ENCODE results near the gene FAM216B.

DNA sequence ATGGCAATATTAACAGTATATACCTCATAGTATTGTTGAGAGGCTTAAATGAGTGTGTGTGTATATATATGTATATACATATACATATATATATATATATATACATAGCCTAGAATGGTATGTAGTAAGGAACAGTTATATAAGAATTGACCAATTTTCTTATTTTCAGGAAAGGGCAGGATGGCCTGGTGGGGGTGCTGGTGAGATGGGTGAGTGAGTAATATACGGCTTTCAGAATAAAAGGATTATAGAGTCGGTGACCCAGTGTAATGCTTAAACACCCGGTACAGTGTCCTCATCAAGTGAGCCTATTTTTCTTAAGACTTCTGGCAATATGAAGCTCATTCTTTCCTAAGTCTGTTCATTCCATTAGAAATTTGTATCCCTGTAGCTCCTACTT lies 11.7 kb upstream of the FAM216B start:
- TF ChIP-seq, protein P1, sequence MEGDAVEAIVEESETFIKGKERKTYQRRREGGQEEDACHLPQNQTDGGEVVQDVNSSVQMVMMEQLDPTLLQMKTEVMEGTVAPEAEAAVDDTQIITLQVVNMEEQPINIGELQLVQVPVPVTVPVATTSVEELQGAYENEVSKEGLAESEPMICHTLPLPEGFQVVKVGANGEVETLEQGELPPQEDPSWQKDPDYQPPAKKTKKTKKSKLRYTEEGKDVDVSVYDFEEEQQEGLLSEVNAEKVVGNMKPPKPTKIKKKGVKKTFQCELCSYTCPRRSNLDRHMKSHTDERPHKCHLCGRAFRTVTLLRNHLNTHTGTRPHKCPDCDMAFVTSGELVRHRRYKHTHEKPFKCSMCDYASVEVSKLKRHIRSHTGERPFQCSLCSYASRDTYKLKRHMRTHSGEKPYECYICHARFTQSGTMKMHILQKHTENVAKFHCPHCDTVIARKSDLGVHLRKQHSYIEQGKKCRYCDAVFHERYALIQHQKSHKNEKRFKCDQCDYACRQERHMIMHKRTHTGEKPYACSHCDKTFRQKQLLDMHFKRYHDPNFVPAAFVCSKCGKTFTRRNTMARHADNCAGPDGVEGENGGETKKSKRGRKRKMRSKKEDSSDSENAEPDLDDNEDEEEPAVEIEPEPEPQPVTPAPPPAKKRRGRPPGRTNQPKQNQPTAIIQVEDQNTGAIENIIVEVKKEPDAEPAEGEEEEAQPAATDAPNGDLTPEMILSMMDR (IDR thresholded peaks at IDR 0.05): no peak
- TF ChIP-seq POLR2A (IDR thresholded peaks at IDR 0.05): no peak

Data from lower leg skin (tissue), 3 donors.